DND-41 (cell line): Measurements from ENCODE around the gene PXMP2.

Experiments
- ATAC-seq: fragments of 200-7000 bp; cut with Tn5 transposase; 3 replicates; pipeline ENCODE4 v1.9.1; 2021; ENCODE audit warnings: low read depth; ENCODE audit not compliant: insufficient read depth
- DNase-seq: peaks from one replicate; pipeline ENCODE4 v3.0.0-alpha.2; 2020
- H2AFZ ChIP-seq: 2 replicates; pipeline ENCODE4 v1.6.0; 2012; ENCODE audit warnings: low read depth, low read length
- H3K27ac ChIP-seq: 2 replicates; pipeline ENCODE4 v1.5.1; 2012; ENCODE audit warnings: low read length, inconsistent platforms
- H3K27me3 ChIP-seq: fragments of 200-600 bp; sonication (generic); 2 replicates; pipeline ENCODE4 v1.6.0; 2012; ENCODE audit warnings: low read length, mild to moderate bottlenecking, inconsistent platforms; ENCODE audit not compliant: insufficient read depth, poor library complexity
- H3K36me3 ChIP-seq: 2 replicates; pipeline ENCODE4 v1.5.1; 2012; ENCODE audit warnings: low read length, inconsistent platforms; ENCODE audit not compliant: insufficient read depth
- H3K4me1 ChIP-seq: 2 replicates; pipeline ENCODE4 v1.5.1; 2012; ENCODE audit warnings: mild to moderate bottlenecking, low read length; ENCODE audit not compliant: insufficient read depth
- H3K4me2 ChIP-seq: 2 replicates; pipeline ENCODE4 v1.6.0; 2012; ENCODE audit warnings: mild to moderate bottlenecking, moderate library complexity, low read length, inconsistent platforms; ENCODE audit not compliant: insufficient read depth
- H3K4me3 ChIP-seq, 2 experiments: fragments of 200-600 bp in 1 of 2; shearing (Covaris generic) in 1 of 2; 2 replicates each; pipeline ENCODE4 v1.5.1; 2012 to 2016; ENCODE audit warnings: inconsistent platforms in 2 of 2, low read length in 2 of 2, mild to moderate bottlenecking in 2 of 2, low read depth in 1 of 2, moderate library complexity in 1 of 2
- H3K79me2 ChIP-seq: 2 replicates; pipeline ENCODE4 v1.6.0; 2012; ENCODE audit warnings: low read length, inconsistent platforms; ENCODE audit not compliant: insufficient read depth
- H3K9ac ChIP-seq: 2 replicates; pipeline ENCODE4 v1.6.0; 2012; ENCODE audit warnings: low read depth, mild to moderate bottlenecking, inconsistent platforms, low read length, moderate library complexity
- H3K9me3 ChIP-seq: 2 replicates; pipeline ENCODE4 v1.5.1; 2012; ENCODE audit warnings: low read length, moderate library complexity, mild to moderate bottlenecking, inconsistent platforms; ENCODE audit not compliant: insufficient read depth, severe bottlenecking
- H4K20me1 ChIP-seq: 2 replicates; pipeline ENCODE4 v1.6.0; 2012; ENCODE audit warnings: low read length; ENCODE audit not compliant: insufficient read depth
- EZH2 ChIP-seq: IDR thresholded peaks from 3 replicates; pipeline ENCODE4 v1.6.1; 2012; ENCODE audit warnings: borderline replicate concordance, low read depth, mild to moderate bottlenecking, moderate library complexity, low read length, inconsistent platforms; ENCODE audit not compliant: severe bottlenecking
- TF ChIP-seq, protein P1 (sequence below): IDR thresholded peaks from 2 replicates; pipeline ENCODE4 v1.5.1; 2012; ENCODE audit warnings: borderline replicate concordance, low read length, moderate library complexity, mild to moderate bottlenecking; ENCODE audit not compliant: poor library complexity, severe bottlenecking; ENCODE audit errors: extremely low read depth

The PXMP2 gene

DNA sequence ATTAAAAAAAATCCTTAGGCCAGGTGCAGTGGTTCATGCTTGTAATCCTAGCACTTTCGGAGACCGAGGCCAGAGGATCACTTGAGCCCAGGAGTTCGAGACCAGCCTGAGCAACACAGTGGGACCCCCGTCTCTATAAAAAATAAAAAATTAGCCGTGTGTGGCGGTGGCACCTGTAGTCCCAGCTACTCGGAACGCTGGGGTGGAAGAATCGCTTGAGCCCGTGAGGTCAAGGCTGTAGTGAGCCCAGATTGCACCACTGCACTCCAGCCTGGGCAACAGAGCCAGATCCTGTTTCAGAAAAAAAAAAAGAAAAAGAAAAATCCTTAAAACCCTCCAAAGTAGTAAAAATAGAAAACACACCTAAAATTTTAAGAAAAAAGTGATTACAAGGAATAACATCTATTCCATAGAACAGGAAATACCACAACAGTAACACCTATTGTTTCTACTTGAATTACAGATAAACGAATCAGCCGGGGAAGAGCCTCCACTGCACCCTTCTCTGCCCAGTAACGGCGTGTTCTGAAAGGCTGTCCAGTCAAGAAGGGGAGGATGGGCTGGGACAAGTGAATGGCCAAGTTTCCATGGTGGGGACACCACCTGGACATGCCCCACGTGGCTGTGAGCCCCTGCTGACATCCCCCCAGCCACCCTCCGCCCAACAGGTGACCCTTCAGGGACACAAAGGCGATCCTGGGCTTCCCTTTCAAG, 18.1 kb upstream of the PXMP2 start:
- Histone ChIP-seq H3K79me2 (peaks cover 23% of the 10 kb centered on the region; the same call in 1 of the 2 replicates), H3K27me3 (no peaks in the 10 kb centered on the region), H4K20me1 (peaks cover 43% of the 10 kb centered on the region), H3K4me1 (peaks cover 36% of the 10 kb centered on the region), H3K4me3 (no peak overlapping the region), H2AFZ (no peak overlapping the region), H3K27ac (no peak overlapping the region), H3K4me2 (no peak overlapping the region), H3K9me3 (no peaks in the 10 kb centered on the region), H3K36me3 (peaks cover 95% of the 10 kb centered on the region), H3K9ac (no peak overlapping the region)
- TF ChIP-seq, protein P1, sequence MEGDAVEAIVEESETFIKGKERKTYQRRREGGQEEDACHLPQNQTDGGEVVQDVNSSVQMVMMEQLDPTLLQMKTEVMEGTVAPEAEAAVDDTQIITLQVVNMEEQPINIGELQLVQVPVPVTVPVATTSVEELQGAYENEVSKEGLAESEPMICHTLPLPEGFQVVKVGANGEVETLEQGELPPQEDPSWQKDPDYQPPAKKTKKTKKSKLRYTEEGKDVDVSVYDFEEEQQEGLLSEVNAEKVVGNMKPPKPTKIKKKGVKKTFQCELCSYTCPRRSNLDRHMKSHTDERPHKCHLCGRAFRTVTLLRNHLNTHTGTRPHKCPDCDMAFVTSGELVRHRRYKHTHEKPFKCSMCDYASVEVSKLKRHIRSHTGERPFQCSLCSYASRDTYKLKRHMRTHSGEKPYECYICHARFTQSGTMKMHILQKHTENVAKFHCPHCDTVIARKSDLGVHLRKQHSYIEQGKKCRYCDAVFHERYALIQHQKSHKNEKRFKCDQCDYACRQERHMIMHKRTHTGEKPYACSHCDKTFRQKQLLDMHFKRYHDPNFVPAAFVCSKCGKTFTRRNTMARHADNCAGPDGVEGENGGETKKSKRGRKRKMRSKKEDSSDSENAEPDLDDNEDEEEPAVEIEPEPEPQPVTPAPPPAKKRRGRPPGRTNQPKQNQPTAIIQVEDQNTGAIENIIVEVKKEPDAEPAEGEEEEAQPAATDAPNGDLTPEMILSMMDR = no peak
- TF ChIP-seq EZH2 = no peak
- ATAC-seq = no peak
- DNase-seq = no peak

DNA sequence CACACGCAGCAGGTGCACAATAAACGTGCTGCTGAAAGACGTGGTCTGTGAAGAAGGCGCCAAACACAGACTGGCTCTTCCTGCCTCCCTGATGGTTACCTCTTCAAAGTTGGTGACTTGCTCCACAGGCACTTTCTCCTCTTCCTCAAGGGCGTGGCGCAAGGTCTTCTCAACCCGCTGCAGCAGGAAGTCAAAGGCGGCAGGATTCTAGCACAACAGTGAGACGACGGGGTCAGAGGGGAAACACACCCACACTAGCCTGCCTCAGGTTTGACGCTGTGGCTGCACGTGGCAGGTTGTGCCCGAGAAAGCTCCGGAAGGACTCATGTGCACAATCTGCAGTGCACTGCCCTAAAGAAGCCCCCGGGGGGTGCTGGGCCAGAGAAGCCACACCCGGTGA, 15.3 kb upstream of the PXMP2 start:
- H3K4me2 ChIP-seq = no peak overlapping the region
- H3K4me3 ChIP-seq = no peak overlapping the region
- no peak overlapping the region for H3K27ac ChIP-seq
- peaks cover 8% of the 10 kb centered on the region; the same call in 1 of the 2 replicates for H3K4me1 ChIP-seq
- ATAC-seq (0 out of 3 replicates have a peak, but pooled peaks have one; percentile 21), DNase-seq (no peak)
- no peaks in the 10 kb centered on the region for H3K9me3 ChIP-seq
- peaks cover 38% of the 10 kb centered on the region for H3K79me2 ChIP-seq
- no peaks in the 10 kb centered on the region for H3K27me3 ChIP-seq
- peaks cover 57% of the 10 kb centered on the region for H4K20me1 ChIP-seq
- TF ChIP-seq, protein P1 = no peak
- TF ChIP-seq EZH2 = no peak
- H3K36me3 ChIP-seq = peaks cover 95% of the 10 kb centered on the region
- H2AFZ ChIP-seq = no peak overlapping the region
- H3K9ac ChIP-seq = no peak overlapping the region

DNA sequence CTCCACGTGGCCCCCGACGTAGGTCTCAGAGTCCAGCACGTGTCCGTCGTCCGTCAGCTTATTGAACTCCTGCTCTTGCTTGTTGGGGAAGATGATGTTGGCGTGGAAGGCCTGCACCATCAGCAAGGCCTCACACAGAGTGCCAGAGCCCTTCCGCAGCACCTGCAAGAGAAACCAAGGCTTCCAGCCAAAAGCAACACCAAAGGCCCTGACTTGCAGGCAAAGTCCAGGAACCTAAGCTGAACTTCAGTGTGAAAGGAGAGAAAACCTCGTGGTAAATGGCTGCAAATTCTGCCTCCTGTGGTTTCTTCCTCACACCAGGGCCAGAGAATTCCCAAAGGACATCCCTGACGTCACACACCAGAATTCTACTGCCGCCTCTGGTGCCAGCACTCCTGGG, 14.7 kb upstream of the PXMP2 start:
- Histone ChIP-seq H3K4me3 (no peak overlapping the region), H3K9ac (no peak overlapping the region), H3K36me3 (peaks cover 95% of the 10 kb centered on the region), H3K4me1 (0 out of 2 replicates have a peak, but pooled peaks cover 5% of the 10 kb centered on the region), H3K27me3 (no peaks in the 10 kb centered on the region), H3K9me3 (no peaks in the 10 kb centered on the region), H2AFZ (no peak overlapping the region), H4K20me1 (peaks cover 58% of the 10 kb centered on the region), H3K27ac (no peak overlapping the region), H3K4me2 (no peak overlapping the region), H3K79me2 (peaks cover 43% of the 10 kb centered on the region)
- DNase-seq (no peak), ATAC-seq (no peak)
- TF ChIP-seq, protein P1 = no peak
- no peak for TF ChIP-seq EZH2
